Endothelial cell of umbilical vein (primary cell): Measurements from ENCODE around the gene OR2A25. TPM values are rescaled to one million over a fixed set of nuclear protein-coding genes. Genes with fewer than 3 reads are reported as not detected.

Experiments used
- BruUV-seq: library from RNA; stranded (reverse); fragments of 400-500 nt; replicated peaks from 2 replicates; lab custom pipeline; 2021; lab: Mats Ljungman, UMichigan
- CTCF ChIA-PET: fragments of 300-600, 350-600 bp; sonication (Branson Sonifier 250); formaldehyde crosslinking; loops from one replicate; lab custom pipeline; 2021; ENCODE audit warnings: antibody characterized with exemption, inconsistent platforms; lab: Charles Lee
- POLR2A ChIA-PET: fragments of 300-600, 350-600 bp; sonication (Branson Sonifier 250); formaldehyde crosslinking; loops from one replicate; lab custom pipeline; 2021; ENCODE audit warnings: antibody characterized with exemption, inconsistent platforms; lab: Charles Lee
- DNase-seq: peaks from one replicate; pipeline ENCODE4 v3.0.0-alpha.2; 2011; ENCODE audit warnings: low read depth, low spot score
- FAIRE-seq: peaks from 2 replicates; lab custom pipeline; 2011; peaks lifted over from hg19 to GRCh38; lab: Jason Lieb, UNC
- H2AFZ ChIP-seq: 2 replicates; pipeline ENCODE4 v1.6.0; 2012; ENCODE audit warnings: low read depth, low read length, control low read depth, inconsistent platforms
- H3K27ac ChIP-seq: 2 replicates; pipeline ENCODE4 v1.5.1; 2011; ENCODE audit warnings: low read depth, mild to moderate bottlenecking, control low read depth, low read length, moderate library complexity; ENCODE audit not compliant: insufficient read depth
- H3K27me3 ChIP-seq, 2 experiments: 2 replicates each; pipeline versions ENCODE4 v1.6.0 to v1.6.1; 2011; ENCODE audit warnings: low read length in 2 of 2, mixed read lengths in 1 of 2; ENCODE audit not compliant: control insufficient read depth in 2 of 2, insufficient read depth in 2 of 2
- H3K36me3 ChIP-seq, 2 experiments: 2 replicates in 1 of 2; 3 replicates in 1 of 2; pipeline ENCODE4 v1.5.1; 2011; ENCODE audit warnings: low read length in 2 of 2, mild to moderate bottlenecking in 1 of 2, moderate library complexity in 1 of 2; ENCODE audit not compliant: control insufficient read depth in 2 of 2, insufficient read depth in 2 of 2; ENCODE audit errors: extremely low read depth in 1 of 2
- H3K4me1 ChIP-seq: 3 replicates; pipeline ENCODE4 v1.5.1; 2011; ENCODE audit warnings: mild to moderate bottlenecking, low read length; ENCODE audit not compliant: control insufficient read depth, insufficient read depth; ENCODE audit errors: extremely low read depth
- H3K4me2 ChIP-seq: 2 replicates; pipeline ENCODE4 v1.6.1; 2011; ENCODE audit warnings: low read length, control low read depth, mixed read lengths; ENCODE audit not compliant: insufficient read depth
- H3K4me3 ChIP-seq, 3 experiments: fragments of 200-600 bp in 1 of 3; sonication (generic), shearing (Covaris generic) in 1 of 3; replicated peaks in 1 of 3; 2 replicates each; pipeline ENCODE4 v1.5.1; 2011 to 2016; ENCODE audit warnings: control low read depth in 3 of 3, low read length in 3 of 3, mild to moderate bottlenecking in 2 of 3, inconsistent platforms in 1 of 3, low read depth in 1 of 3, moderate library complexity in 1 of 3; ENCODE audit not compliant: insufficient read depth in 1 of 3
- H3K79me2 ChIP-seq: 2 replicates; pipeline ENCODE4 v1.6.0; 2012; ENCODE audit warnings: low read length, inconsistent platforms; ENCODE audit not compliant: control insufficient read depth, insufficient read depth
- H3K9ac ChIP-seq: replicated peaks from 2 replicates; pipeline ENCODE3; 2011; ENCODE audit warnings: low read length, control low read depth; ENCODE audit not compliant: insufficient read depth; ENCODE audit errors: extremely low read depth
- H3K9me1 ChIP-seq: replicated peaks from 3 replicates; pipeline ENCODE4 v1.6.0; 2011; ENCODE audit warnings: mild to moderate bottlenecking, low read length; ENCODE audit not compliant: control insufficient read depth, insufficient read depth; ENCODE audit errors: extremely low read depth
- H3K9me3 ChIP-seq: replicated peaks from 2 replicates; pipeline ENCODE4 v1.5.1; 2012; ENCODE audit warnings: low read length, inconsistent platforms; ENCODE audit not compliant: control insufficient read depth, insufficient read depth
- H4K20me1 ChIP-seq: replicated peaks from 2 replicates; pipeline ENCODE3; 2011; ENCODE audit warnings: mild to moderate bottlenecking, low read length; ENCODE audit not compliant: control insufficient read depth, insufficient read depth; ENCODE audit errors: extremely low read depth
- CTCF ChIP-seq, 2 donors: IDR thresholded peaks; 1 replicate in 1 of 2; 2 replicates in 1 of 2; pipeline ENCODE4 v1.5.1; 2011; ENCODE audit warnings: low read length in 2 of 2, mild to moderate bottlenecking in 2 of 2, moderate library complexity in 2 of 2, control low read depth in 1 of 2, inconsistent platforms in 1 of 2, low read depth in 1 of 2; ENCODE audit not compliant: insufficient read depth in 1 of 2; ENCODE audit errors: extremely low read depth in 1 of 2
- EZH2 ChIP-seq: IDR thresholded peaks from 2 replicates; pipeline ENCODE4 v1.6.1; 2012; ENCODE audit warnings: borderline replicate concordance, low read depth, mild to moderate bottlenecking, moderate library complexity, low read length, inconsistent platforms; ENCODE audit not compliant: severe bottlenecking
- FOS ChIP-seq: IDR thresholded peaks from 2 replicates; pipeline ENCODE4 v1.6.1; 2011; ENCODE audit warnings: mild to moderate bottlenecking, low read length, moderate library complexity, borderline replicate concordance; ENCODE audit not compliant: insufficient read depth
- GATA2 ChIP-seq: IDR thresholded peaks from 2 replicates; pipeline ENCODE4 v1.7.0; 2011; ENCODE audit warnings: low read depth, mild to moderate bottlenecking, moderate library complexity, mixed read lengths, low read length; ENCODE audit not compliant: insufficient read length, insufficient read depth
- JUN ChIP-seq: IDR thresholded peaks from 2 replicates; pipeline ENCODE4 v1.6.1; 2011; ENCODE audit warnings: borderline replicate concordance, low read depth; ENCODE audit not compliant: insufficient read length, insufficient read depth
- MAX ChIP-seq: IDR thresholded peaks from 2 replicates; pipeline ENCODE4 v1.6.1; 2011; ENCODE audit not compliant: insufficient read depth, insufficient read length
- MYC ChIP-seq: IDR thresholded peaks from one replicate; pipeline ENCODE4 v1.6.1; 2011; ENCODE audit warnings: mild to moderate bottlenecking, low read depth, low read length
- POLR2A ChIP-seq: IDR thresholded peaks from 2 replicates; pipeline ENCODE4 v1.6.1; 2012; ENCODE audit warnings: low read depth, mild to moderate bottlenecking, control low read depth, low read length
- POLR2AphosphoS5 ChIP-seq: IDR thresholded peaks from 2 replicates; pipeline ENCODE4 v1.6.1; 2012; ENCODE audit warnings: low read depth, mild to moderate bottlenecking, control low read depth, low read length, moderate library complexity; ENCODE audit not compliant: insufficient read depth
- dilution Hi-C: fragments of 300-500 bp; cut with MboI; formaldehyde crosslinking; loops from one replicate; pipeline ENCODE4 v1.15.0; 2019; ENCODE audit warnings: low sequenced_read_pairs; ENCODE audit not compliant: extremely low pct_ligation_motif_present
- intact Hi-C: fragments of 100-400 bp; cut with micrococcal nuclease; formaldehyde crosslinking; loops from one replicate; pipeline ENCODE4 v1.10.0; 2022
- polyA plus RNA-seq, 4 experiments: library from polyadenylated mRNA; depleted of rRNA in 3 of 4; stranded (reverse) in 3 of 4; unstranded in 1 of 4; fragments of >200 nt; gene quantifications; 2 replicates each; pipeline versions ENCODE4 v1.2.1 to v1.2.3, GENCODE V29; 2011 to 2012; ENCODE audit warnings: missing spikeins in 1 of 4
- total RNA-seq: library from RNA; stranded (reverse); gene quantifications from 2 replicates; pipeline ENCODE4 v1.2.3, GENCODE V29; 2021

Gene OR2A25
- total and polyA plus RNA-seq, 2 donors (not counting 3 experiments of a cell fraction or from before 2014, with no cell fraction given): not detected

- Histone ChIP-seq H3K9me3 (no peaks in the 10 kb centered on the region), H3K4me1 (no peaks in the 10 kb centered on the region), H4K20me1 (no peaks in the 10 kb centered on the region), H3K9ac (no peak overlapping the region), H3K79me2 (no peaks in the 10 kb centered on the region), H3K4me2 (no peak overlapping the region), H3K4me3 (no peak overlapping the region), H2AFZ (no peak overlapping the region), H3K9me1 (no peaks in the 10 kb centered on the region), H3K36me3 (no peaks in the 10 kb centered on the region), H3K27me3 (peaks cover 2 to 3% of the 10 kb centered on the region in 2 experiments), H3K27ac (no peak overlapping the region)
- intact Hi-C loops: no loop called here
- DNase-seq (no peak), FAIRE-seq (no peak)
- ChIA-PET CTCF (no interaction called here), POLR2A (no interaction called here)
- no TSS peak for BruUV-seq
- dilution Hi-C loops: no loop called here
- TF ChIP-seq EZH2 (no peak), MYC (no peak), POLR2A (no peak), JUN (no peak), POLR2AphosphoS5 (no peak), GATA2 (no peak), FOS (no peak), MAX (no peak), CTCF (IDR thresholded peaks at IDR 0.05; ENCODE audit: extremely low read depth in 1 of 2, insufficient read depth in 1 of 2, low read depth in 1 of 2, low read length in 2 of 2) (no peak)
Observed at GRCh38 chr7:144100607-144101006, 31.0 kb downstream of the OR2A25 start.
